ENCODE data around the gene UACA.
A peak's percentile ranks its signal among the peaks of the same experiment; 100 is the strongest.
"Not testable (repeated sequence)": the region's sequence is repeated elsewhere in the genome, so short reads cannot be mapped to it uniquely, and the experiment has no call there.

Gene UACA

GRCh38 chr15:70746598-70746997 is 16.8 kb downstream of the UACA start:
- not testable (repeated sequence) for H3K27me3 Mint-ChIP-seq, H3K36me3 Mint-ChIP-seq, H3K27ac Mint-ChIP-seq, H3K4me3 Mint-ChIP-seq, H3K9me3 Mint-ChIP-seq
- H3K4me1 Mint-ChIP-seq = peaks cover 11% of the 10 kb centered on the region

GRCh38 chr15:70742928-70743327 is 20.4 kb downstream of the UACA start:
- Mint-ChIP-seq H3K36me3 (no peaks in the 10 kb centered on the region), H3K4me1 (no peaks in the 10 kb centered on the region), H3K27ac (no peak overlapping the region), H3K9me3 (no peaks in the 10 kb centered on the region), H3K4me3 (no peak overlapping the region), H3K27me3 (peaks cover 1% of the 10 kb centered on the region)

- Mint-ChIP-seq H3K4me1 (no peaks in the 10 kb centered on the region), H3K27ac (no peak overlapping the region)
These were observed 21.6 kb downstream of the UACA start for GRCh38 chr15:70741677-70742293.

DNA sequence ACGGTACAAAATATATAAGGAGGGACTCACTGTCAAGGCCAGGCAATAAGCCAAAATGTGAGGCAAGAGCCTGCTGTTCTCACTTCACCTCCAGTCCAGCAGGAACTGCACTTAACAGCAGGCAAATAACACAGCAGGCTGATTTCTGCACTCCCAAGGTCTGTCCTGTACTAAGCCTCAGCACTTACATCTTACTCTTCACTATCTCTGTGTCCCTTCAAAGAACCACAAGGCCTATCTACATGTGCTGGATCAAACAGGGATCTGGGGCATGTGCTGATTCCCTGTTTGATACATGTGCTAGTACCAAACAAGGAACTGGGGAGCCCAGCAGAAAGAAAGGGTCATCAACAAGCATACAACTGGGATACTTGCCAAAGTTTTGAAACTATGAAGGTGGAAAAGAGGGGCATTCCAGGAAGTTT is 22.2 kb downstream of the UACA start:
- peaks cover 1% of the 10 kb centered on the region for H3K27me3 Mint-ChIP-seq
- H3K36me3 Mint-ChIP-seq = no peaks in the 10 kb centered on the region
- no peak overlapping the region for H3K4me3 Mint-ChIP-seq
- H3K4me1 Mint-ChIP-seq = no peaks in the 10 kb centered on the region
- H3K27ac Mint-ChIP-seq = no peak overlapping the region
- H3K9me3 Mint-ChIP-seq = no peaks in the 10 kb centered on the region

More at GRCh38 chr15:70741677-70742293, 21.6 kb downstream of the UACA start:
- Mint-ChIP-seq H3K9me3 (no peaks in the 10 kb centered on the region), H3K4me3 (no peak overlapping the region), H3K36me3 (no peaks in the 10 kb centered on the region), H3K27me3 (peaks cover 1% of the 10 kb centered on the region)

DNA sequence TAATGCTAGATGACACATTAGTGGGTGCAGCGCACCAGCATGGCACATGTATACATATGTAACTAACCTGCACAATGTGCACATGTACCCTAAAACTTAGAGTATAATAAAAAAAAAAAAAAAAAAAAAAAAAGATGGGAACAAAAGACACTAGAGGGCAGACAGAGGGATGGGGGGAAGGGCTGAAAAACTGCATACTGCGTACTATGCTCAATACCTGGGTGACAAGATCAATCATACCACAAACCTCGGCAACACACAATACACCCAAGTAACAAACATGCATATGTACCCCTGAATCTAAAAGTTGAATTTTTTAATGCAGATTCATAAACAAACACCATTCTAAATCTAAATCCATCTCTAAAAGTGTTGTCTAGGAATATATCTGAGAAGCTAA is 28.3 kb downstream of the UACA start:
- not testable (repeated sequence) for H3K27me3 Mint-ChIP-seq, H3K4me1 Mint-ChIP-seq, H3K27ac Mint-ChIP-seq, H3K9me3 Mint-ChIP-seq, H3K36me3 Mint-ChIP-seq, H3K4me3 Mint-ChIP-seq

- peaks cover 6% of the 10 kb centered on the region for H3K27me3 Mint-ChIP-seq
- H3K9me3 Mint-ChIP-seq = no peaks in the 10 kb centered on the region
- H3K27ac Mint-ChIP-seq = no peak overlapping the region
- no peaks in the 10 kb centered on the region for H3K36me3 Mint-ChIP-seq
- H3K4me1 Mint-ChIP-seq = no peaks in the 10 kb centered on the region
- no peak overlapping the region for H3K4me3 Mint-ChIP-seq
These were observed 34.2 kb downstream of the UACA start for GRCh38 chr15:70729164-70729563.

GRCh38 chr15:70726753-70727152 is 36.6 kb downstream of the UACA start:
- Mint-ChIP-seq H3K4me1 (peaks cover 3% of the 10 kb centered on the region), H3K9me3 (no peaks in the 10 kb centered on the region), H3K4me3 (no peak overlapping the region), H3K36me3 (no peaks in the 10 kb centered on the region), H3K27ac (no peak overlapping the region), H3K27me3 (peaks cover 6% of the 10 kb centered on the region)

DNA sequence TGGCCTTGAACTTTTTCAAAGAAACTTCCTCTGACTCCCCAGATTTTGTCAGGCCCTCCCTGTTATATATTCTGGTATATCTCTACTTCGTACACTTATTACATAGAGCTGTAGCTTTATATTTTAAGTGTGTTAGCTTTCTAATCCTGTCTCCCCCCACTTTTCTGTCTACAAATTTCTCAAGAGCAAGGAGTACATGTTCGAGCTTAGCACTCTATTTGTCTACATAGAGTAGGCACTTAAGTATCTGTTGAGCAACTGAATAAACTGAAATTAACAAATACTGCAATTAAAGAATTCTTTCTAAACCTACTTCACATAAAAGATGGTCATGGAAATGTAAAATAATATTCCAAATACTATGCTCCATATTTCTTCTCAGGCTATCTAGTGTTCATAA is 39.4 kb downstream of the UACA start:
- Mint-ChIP-seq H3K4me1 (peaks cover 3% of the 10 kb centered on the region), H3K4me3 (no peak overlapping the region), H3K27me3 (peaks cover 6% of the 10 kb centered on the region), H3K9me3 (no peaks in the 10 kb centered on the region), H3K27ac (no peak overlapping the region), H3K36me3 (no peaks in the 10 kb centered on the region)

- Mint-ChIP-seq H3K27ac (no peak overlapping the region), H3K36me3 (no peaks in the 10 kb centered on the region), H3K4me3 (no peak overlapping the region), H3K9me3 (no peaks in the 10 kb centered on the region), H3K4me1 (peaks cover 3% of the 10 kb centered on the region), H3K27me3 (peaks cover 5% of the 10 kb centered on the region)
These were observed 40.3 kb downstream of the UACA start for GRCh38 chr15:70723122-70723422.

DNA sequence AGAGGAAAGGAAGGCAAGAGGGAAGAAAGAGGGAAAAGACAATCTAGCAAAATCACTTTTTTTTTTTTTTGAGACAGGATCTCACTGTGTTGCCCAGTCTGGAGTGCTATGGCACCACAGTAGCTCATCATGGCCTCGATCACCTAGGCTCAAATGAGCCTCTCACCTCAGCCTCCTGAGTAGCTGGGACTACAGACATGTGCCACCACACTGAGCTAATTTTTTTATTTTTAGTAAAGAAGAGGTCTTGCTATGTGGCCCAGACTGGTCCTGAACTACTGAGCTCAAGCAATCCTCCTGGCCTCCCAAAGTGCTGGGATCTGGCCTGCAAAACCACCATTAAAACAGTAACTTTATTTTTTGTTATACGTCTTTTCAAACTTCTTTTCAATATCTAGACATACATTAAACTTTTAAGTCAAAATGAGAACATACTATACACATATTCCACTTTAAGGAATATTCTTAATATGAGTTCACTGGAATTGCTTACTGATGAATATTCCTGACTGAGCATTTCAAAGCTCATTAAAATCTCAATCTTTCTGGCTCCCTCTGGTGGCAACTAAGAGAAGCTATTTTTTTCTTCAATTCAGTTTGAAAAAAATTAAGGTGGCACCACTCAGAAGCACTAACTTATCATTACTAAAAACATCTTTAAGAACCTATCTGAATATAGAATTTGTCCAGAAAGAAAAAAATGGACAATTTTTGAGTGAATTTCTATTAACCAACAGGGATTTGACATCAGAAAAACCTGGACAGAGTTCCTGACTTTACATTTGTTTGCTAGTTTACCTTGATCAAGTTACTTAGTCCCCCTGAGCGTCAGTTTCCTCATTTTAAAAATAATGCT is 40.9 kb downstream of the UACA start:
- Mint-ChIP-seq H3K27me3 (peaks cover 5% of the 10 kb centered on the region), H3K27ac (peak overlapping the region; percentile 4), H3K4me1 (peaks cover 3% of the 10 kb centered on the region), H3K4me3 (no peak overlapping the region), H3K9me3 (no peaks in the 10 kb centered on the region), H3K36me3 (no peaks in the 10 kb centered on the region)

DNA sequence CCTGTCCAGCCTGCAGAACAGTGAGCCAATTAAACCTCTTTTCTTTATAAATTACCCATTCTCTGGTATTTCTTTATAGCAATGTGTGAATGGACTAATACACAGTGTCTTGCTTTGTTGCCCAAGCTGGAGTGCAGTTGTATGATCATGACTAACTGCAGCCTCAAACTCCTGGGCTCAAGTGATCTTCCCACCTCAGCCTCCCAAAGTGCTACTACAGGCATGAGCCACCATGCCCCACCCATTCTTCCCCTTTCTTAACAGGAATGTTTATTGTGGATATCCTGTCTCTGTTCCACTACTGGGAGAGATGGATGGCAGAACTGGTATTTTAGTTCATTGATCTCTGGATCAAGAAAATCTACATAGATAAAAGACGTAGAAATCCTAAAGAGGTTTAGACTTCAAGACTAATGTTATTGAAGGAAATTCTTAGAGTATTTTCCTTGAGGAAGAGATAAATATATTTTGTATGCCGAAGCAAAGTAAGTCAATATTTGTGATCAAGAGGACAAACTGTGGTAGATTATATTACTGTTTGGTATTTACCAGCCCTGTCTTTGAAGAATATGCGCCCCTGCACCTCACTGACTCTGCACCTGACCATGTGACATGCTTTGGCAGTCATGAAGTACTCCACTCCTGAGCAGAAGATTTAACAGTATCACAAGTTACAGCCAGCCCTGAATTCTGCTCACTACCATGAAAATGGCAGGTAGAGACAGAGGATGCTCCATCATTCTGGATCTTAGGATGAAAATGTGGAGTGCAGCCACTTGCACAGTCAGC is 42.9 kb downstream of the UACA start:
- Mint-ChIP-seq H3K27me3 (peaks cover 3% of the 10 kb centered on the region), H3K4me1 (peaks cover 3% of the 10 kb centered on the region), H3K27ac (no peak overlapping the region), H3K36me3 (no peaks in the 10 kb centered on the region), H3K9me3 (no peaks in the 10 kb centered on the region), H3K4me3 (no peak overlapping the region)

DNA sequence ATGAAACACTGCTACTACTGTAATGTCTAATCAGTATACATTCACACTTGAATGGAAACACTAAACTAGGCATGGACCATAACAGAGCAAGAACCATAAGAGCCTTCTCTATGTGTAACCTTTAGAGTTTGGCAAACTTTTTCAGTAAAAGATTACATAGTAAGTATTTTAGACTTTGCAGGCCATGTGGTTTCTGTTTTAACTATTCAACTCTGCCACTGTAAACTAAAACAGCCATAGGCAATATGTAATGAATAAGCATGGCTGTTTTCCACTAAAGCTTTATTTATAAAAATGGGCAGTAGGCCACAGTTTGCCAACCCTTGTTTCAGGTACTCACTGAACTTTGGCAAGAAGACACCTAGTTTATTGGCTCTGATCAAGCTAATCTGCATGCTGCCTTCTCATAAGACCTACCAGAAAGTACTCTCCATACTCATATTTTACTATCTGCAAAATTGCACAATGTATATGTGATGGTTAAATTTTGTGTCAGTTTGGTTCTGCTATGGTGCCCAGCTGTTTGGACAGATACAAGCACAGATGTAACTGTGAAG is 46.0 kb downstream of the UACA start:
- Mint-ChIP-seq H3K4me3 (no peak overlapping the region), H3K27ac (no peak overlapping the region)

GRCh38 chr15:70715840-70716485 is 47.4 kb downstream of the UACA start:
- Mint-ChIP-seq H3K4me1 (no peaks in the 10 kb centered on the region), H3K36me3 (no peaks in the 10 kb centered on the region), H3K9me3 (no peaks in the 10 kb centered on the region), H3K27me3 (peaks cover 3% of the 10 kb centered on the region), H3K4me3 (no peak overlapping the region), H3K27ac (no peak overlapping the region)

More for the DNA sequence above, 46.0 kb downstream of the UACA start:
- no peaks in the 10 kb centered on the region for H3K36me3 Mint-ChIP-seq
- peaks cover 2% of the 10 kb centered on the region for H3K27me3 Mint-ChIP-seq
- no peaks in the 10 kb centered on the region for H3K9me3 Mint-ChIP-seq
- no peaks in the 10 kb centered on the region for H3K4me1 Mint-ChIP-seq

GRCh38 chr15:70714565-70714964 is 48.8 kb downstream of the UACA start:
- no peaks in the 10 kb centered on the region for H3K36me3 Mint-ChIP-seq
- no peak overlapping the region for H3K4me3 Mint-ChIP-seq
- H3K27ac Mint-ChIP-seq = no peak overlapping the region
- no peaks in the 10 kb centered on the region for H3K9me3 Mint-ChIP-seq
- peaks cover 3% of the 10 kb centered on the region for H3K27me3 Mint-ChIP-seq
- H3K4me1 Mint-ChIP-seq = no peaks in the 10 kb centered on the region

DNA sequence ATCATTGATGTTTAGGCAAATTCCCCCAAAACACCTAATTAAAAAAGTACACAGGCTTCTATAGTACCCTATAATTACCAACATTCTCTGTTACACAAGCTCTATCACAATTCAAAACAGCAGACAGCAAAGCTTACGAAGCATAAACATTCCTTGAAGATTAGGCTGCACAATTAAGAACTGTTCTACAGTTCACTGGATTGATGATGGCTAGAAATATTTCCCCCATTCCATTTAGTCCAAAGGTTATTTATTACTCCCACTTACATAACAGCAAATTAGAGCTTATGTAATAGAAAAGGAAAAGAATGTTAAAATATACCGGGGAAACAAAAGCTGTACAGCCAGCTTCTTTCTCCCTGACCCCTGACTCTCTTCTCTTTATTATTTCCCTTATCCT is 49.3 kb downstream of the UACA start:
- H3K4me1 Mint-ChIP-seq = no peaks in the 10 kb centered on the region
- H3K4me3 Mint-ChIP-seq = no peak overlapping the region
- H3K27ac Mint-ChIP-seq = no peak overlapping the region
- no peaks in the 10 kb centered on the region for H3K36me3 Mint-ChIP-seq
- H3K27me3 Mint-ChIP-seq = peaks cover 3% of the 10 kb centered on the region
- H3K9me3 Mint-ChIP-seq = no peaks in the 10 kb centered on the region

All from activated naive CD4-positive, alpha-beta T cell treated with anti-CD3 and anti-CD28 coated beads, Interleukin-2, amount 50 U/mL, for 24 hours (primary cell).